GM23338 (cell line): ENCODE measurements around the gene PLOD3. TPM values are rescaled to one million over a fixed set of nuclear protein-coding genes. Genes with fewer than 3 reads are reported as not detected.

Experiments
- ATAC-seq: fragments of 200-7000 bp; cut with Tn5 transposase; 3 replicates; pipeline ENCODE4 v1.9.1; 2020
- DNase-seq: peaks from one replicate; pipeline ENCODE4 v3.0.0-alpha.2; 2015; ENCODE audit warnings: low spot score
- H2AFZ ChIP-seq: fragments of 200-600 bp; sonication (generic); 2 replicates; pipeline ENCODE4 v1.8.0; 2016; ENCODE audit warnings: antibody characterized with exemption, mild to moderate bottlenecking, moderate library complexity
- H3F3A ChIP-seq: fragments of 200-600 bp; sonication (generic); replicated peaks from 2 replicates; pipeline ENCODE4 v1.8.0; 2017; ENCODE audit warnings: antibody characterized with exemption, mixed run types, low read depth
- H3K27ac ChIP-seq: fragments of 200-600 bp; sonication (generic); 2 replicates; pipeline ENCODE4 v1.6.1; 2016; ENCODE audit warnings: low read depth
- H3K27me3 ChIP-seq: fragments of 200-600 bp; sonication (generic); 2 replicates; pipeline ENCODE4 v1.8.0; 2016; ENCODE audit warnings: mild to moderate bottlenecking, mixed run types, moderate library complexity; ENCODE audit not compliant: insufficient read depth
- H3K36me3 ChIP-seq: fragments of 200-600 bp; sonication (generic); 2 replicates; pipeline ENCODE4 v1.8.0; 2016; ENCODE audit warnings: mild to moderate bottlenecking; ENCODE audit not compliant: insufficient read depth
- H3K4me1 ChIP-seq: fragments of 200-600 bp; sonication (generic); 2 replicates; pipeline ENCODE4 v1.8.0; 2016; ENCODE audit warnings: mild to moderate bottlenecking, moderate library complexity; ENCODE audit not compliant: insufficient read depth
- H3K4me2 ChIP-seq: fragments of 200-600 bp; sonication (generic); 2 replicates; pipeline ENCODE4 v1.7.1; 2017; ENCODE audit warnings: mixed run types
- H3K4me3 ChIP-seq: fragments of 200-600 bp; sonication (generic); 2 replicates; pipeline ENCODE4 v1.6.1; 2016; ENCODE audit warnings: mixed run types
- H3K79me2 ChIP-seq: fragments of 200-600 bp; sonication (generic); replicated peaks from 2 replicates; pipeline ENCODE4 v1.8.0; 2017; ENCODE audit warnings: mild to moderate bottlenecking; ENCODE audit not compliant: insufficient read depth
- H3K9me2 ChIP-seq: fragments of 200-600 bp; sonication (generic); 2 replicates; pipeline ENCODE4 v1.8.0; 2017; ENCODE audit not compliant: insufficient read depth
- H4K20me1 ChIP-seq: fragments of 200-600 bp; sonication (generic); replicated peaks from 2 replicates; pipeline ENCODE4 v1.8.0; 2017; ENCODE audit warnings: mild to moderate bottlenecking; ENCODE audit not compliant: insufficient read depth
- H3K27ac Mint-ChIP-seq: 2 replicates; pipeline ENCODE4 v1.8.0; 2020; ENCODE audit warnings: inconsistent platforms, mild to moderate bottlenecking, moderate library complexity, mixed read lengths
- H3K27me3 Mint-ChIP-seq: 3 replicates; pipeline ENCODE4 v1.8.0; 2022; ENCODE audit warnings: low read depth, mild to moderate bottlenecking, moderate library complexity, mixed read lengths, inconsistent platforms; ENCODE audit not compliant: insufficient read depth, poor library complexity
- H3K36me3 Mint-ChIP-seq: 3 replicates; pipeline ENCODE4 v1.8.0; 2021; ENCODE audit warnings: low read depth, mild to moderate bottlenecking, inconsistent platforms, moderate library complexity, mixed read lengths
- H3K4me1 Mint-ChIP-seq: 3 replicates; pipeline ENCODE4 v1.8.0; 2020; ENCODE audit warnings: mild to moderate bottlenecking, inconsistent platforms, mixed read lengths
- H3K4me3 Mint-ChIP-seq: 3 replicates; pipeline ENCODE4 v1.8.0; 2021; ENCODE audit warnings: moderate library complexity, mild to moderate bottlenecking, inconsistent platforms, mixed read lengths
- H3K9me3 Mint-ChIP-seq: 3 replicates; pipeline ENCODE4 v1.8.0; 2020; ENCODE audit warnings: moderate library complexity, mild to moderate bottlenecking, inconsistent platforms, mixed read lengths
- CREB1 ChIP-seq: fragments of 250-450 bp; sonication (Bioruptor Pico); IDR thresholded peaks from 2 replicates; pipeline ENCODE4 v1.5.0; 2020; ENCODE audit warnings: low read depth, mild to moderate bottlenecking, moderate library complexity
- CTCF ChIP-seq, 2 experiments: fragments of 200-600 bp in 1 of 2; sonication (generic) in 1 of 2; conservative IDR thresholded peaks; 2 replicates each; pipeline versions ENCODE4 v1.5.1 to v1.6.1; 2016 to 2017; ENCODE audit warnings: antibody characterized with exemption in 2 of 2, low read depth in 2 of 2, mild to moderate bottlenecking in 2 of 2, moderate library complexity in 1 of 2
- EZH2phosphoT487 ChIP-seq: fragments of 200-600 bp; sonication (generic); IDR thresholded peaks from one replicate; pipeline ENCODE4 v1.8.1; 2018; ENCODE audit warnings: antibody characterized with exemption; ENCODE audit not compliant: unreplicated experiment
- JUNB ChIP-seq: IDR thresholded peaks from one replicate; pipeline ENCODE4 v1.6.1; 2016; ENCODE audit warnings: antibody characterized with exemption; ENCODE audit not compliant: unreplicated experiment
- NANOG ChIP-seq: IDR thresholded peaks from 2 replicates; pipeline ENCODE4 v1.6.1; 2016; ENCODE audit warnings: antibody characterized with exemption, borderline replicate concordance
- POLR2AphosphoS5 ChIP-seq: IDR thresholded peaks from 2 replicates; pipeline ENCODE4 v1.6.1; 2016; ENCODE audit warnings: antibody characterized with exemption, low read depth
- REST ChIP-seq: IDR thresholded peaks from one replicate; pipeline ENCODE4 v1.6.1; 2018; ENCODE audit warnings: antibody characterized with exemption; ENCODE audit not compliant: unreplicated experiment
- ZNF114 ChIP-seq: fragments of 250-450 bp; sonication (Bioruptor Pico); IDR thresholded peaks from 2 replicates; pipeline ENCODE4 v1.5.0; 2020; ENCODE audit warnings: mild to moderate bottlenecking, moderate library complexity
- polyA plus RNA-seq: library from polyadenylated mRNA; unstranded; fragments of >200 nt; fragmentation: Nextera tagmentation; extraction: Ambion mirVana; gene quantifications from 2 replicates; pipeline ENCODE4 v1.2.1, GENCODE V29; 2016
- total RNA-seq: library from RNA; depleted of rRNA; stranded (reverse); fragments of >200 nt; shearing (Covaris generic); gene quantifications from 2 replicates; pipeline ENCODE4 v1.2.3, GENCODE V29; 2014

PLOD3 gene
- total and polyA plus RNA-seq, 2 experiments from 2014 or later = 35.2 to 40.7 TPM

GRCh38 chr7:101169838-101170551 lies 47.4 kb downstream of the PLOD3 start (continued):
- no peak for TF ChIP-seq REST
- TF ChIP-seq ZNF114 (CRISPR knock-in tag) = no peak
- TF ChIP-seq NANOG = no peak
- TF ChIP-seq POLR2AphosphoS5 = no peak
- TF ChIP-seq CTCF (conservative IDR thresholded peaks at IDR 0.05; ENCODE audit: low read depth in 2 of 2) = peak; percentile 89 to 91

GRCh38 chr7:101169110-101169837 lies 48.1 kb downstream of the PLOD3 start:
- Mint-ChIP-seq H3K27me3 (peaks cover 96% of the 10 kb centered on the region), H3K4me3 (peak overlapping the region; percentile 60), H3K27ac (no peak overlapping the region), H3K36me3 (no peaks in the 10 kb centered on the region; the same call in 2 of the 3 replicates), H3K9me3 (peaks cover 4% of the 10 kb centered on the region; the same call in 2 of the 3 replicates), H3K4me1 (peaks cover 65% of the 10 kb centered on the region)
- Histone ChIP-seq H3K79me2 (no peaks in the 10 kb centered on the region), H3F3A (peaks cover 19% of the 10 kb centered on the region), H3K9me2 (no peaks in the 10 kb centered on the region), H3K36me3 (no peaks in the 10 kb centered on the region), H3K27ac (no peak overlapping the region), H4K20me1 (peaks cover 10% of the 10 kb centered on the region; the same call in 1 of the 2 replicates), H3K4me1 (peaks cover 67% of the 10 kb centered on the region), H3K4me3 (peak overlapping the region; percentile 76), H3K4me2 (peak overlapping the region; percentile 98), H2AFZ (peak overlapping the region; percentile 47; the same call in 1 of the 2 replicates), H3K27me3 (peaks cover 94% of the 10 kb centered on the region)
- ATAC-seq (no peak), DNase-seq (peak; percentile 48)
- TF ChIP-seq CTCF (conservative IDR thresholded peaks at IDR 0.05; ENCODE audit: low read depth in 2 of 2) (no peak), CREB1 (CRISPR knock-in tag) (no peak), ZNF114 (CRISPR knock-in tag) (no peak), EZH2phosphoT487 (no peak), JUNB (no peak)
